Measurements from ENCODE around the gene HECTD4.

- TF ChIP-seq CTCF (IDR thresholded peaks at IDR 0.05) (no peak), POLR2A (IDR thresholded peaks at IDR 0.05) (no peak)
Measured at GRCh38 chr12:112207397-112207924, 174.8 kb downstream of the HECTD4 start.
